Fibroblast of villous mesenchyme (primary cell): ENCODE measurements around the gene IGFL4. TPM values are rescaled to one million over a fixed set of nuclear protein-coding genes. Genes with fewer than 3 reads are reported as not detected.
A peak's percentile ranks its signal among the peaks of the same experiment; 100 is the strongest.

Experiments used
- DNase-seq: peaks from one replicate; pipeline ENCODE4 v3.0.0-alpha.2; 2010; ENCODE audit warnings: low read depth
- H3K4me3 ChIP-seq: 2 replicates; pipeline ENCODE4 v1.5.1; 2011; ENCODE audit warnings: low read depth, mild to moderate bottlenecking, low read length
- total RNA-seq: library from RNA; depleted of rRNA; stranded (reverse); fragments of >200 nt; gene quantifications from 2 replicates; pipeline ENCODE4 v1.2.3, GENCODE V29; 2012
- TF ChIP-seq, protein P1 (sequence below): IDR thresholded peaks from 2 replicates; pipeline ENCODE4 v1.5.1; 2012; ENCODE audit warnings: low read depth, mild to moderate bottlenecking, low read length; ENCODE audit not compliant: insufficient read depth

The IGFL4 gene
- total RNA-seq, 1 donor, result not detected

DNA sequence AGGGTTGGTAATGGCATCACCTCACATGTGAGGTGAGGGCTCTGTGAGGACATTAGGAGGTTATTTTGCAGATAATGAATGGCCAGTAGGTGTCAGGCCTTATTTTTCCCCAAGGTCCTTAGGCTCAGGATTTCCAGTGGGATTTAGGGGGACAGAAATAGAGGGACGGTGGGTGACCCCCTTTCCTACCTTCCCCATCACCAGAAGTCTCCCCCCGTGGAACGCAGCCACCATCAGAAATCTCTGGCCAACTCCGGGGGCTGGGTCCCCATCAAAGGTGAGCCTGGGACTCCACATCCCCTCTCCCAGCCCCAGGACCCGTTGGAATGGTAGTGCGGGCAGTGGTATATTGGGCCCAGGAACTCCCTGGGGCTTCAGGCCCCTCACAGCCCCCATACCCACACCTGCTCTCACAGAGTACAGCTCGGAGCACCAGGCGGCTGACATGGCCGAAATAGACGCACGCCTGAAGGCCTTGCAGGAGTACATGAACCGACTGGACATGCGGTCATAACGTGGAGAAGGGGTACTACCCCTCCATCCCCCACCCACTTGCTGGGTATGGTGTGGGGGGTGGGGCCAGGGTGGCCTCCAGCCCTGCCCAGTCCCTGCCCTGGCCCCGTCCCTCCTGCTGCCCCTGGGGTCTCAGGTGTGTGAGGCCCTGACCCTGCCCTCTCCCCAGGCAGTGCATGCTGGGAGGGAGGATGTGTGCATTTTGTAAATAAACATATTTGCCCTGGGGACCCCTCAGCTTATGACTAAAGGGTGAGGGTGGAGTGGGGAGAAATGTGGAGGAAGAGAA is 22.7 kb downstream of the IGFL4 start:
- no peak for DNase-seq
- no peak overlapping the region for H3K4me3 ChIP-seq
- TF ChIP-seq, protein P1, sequence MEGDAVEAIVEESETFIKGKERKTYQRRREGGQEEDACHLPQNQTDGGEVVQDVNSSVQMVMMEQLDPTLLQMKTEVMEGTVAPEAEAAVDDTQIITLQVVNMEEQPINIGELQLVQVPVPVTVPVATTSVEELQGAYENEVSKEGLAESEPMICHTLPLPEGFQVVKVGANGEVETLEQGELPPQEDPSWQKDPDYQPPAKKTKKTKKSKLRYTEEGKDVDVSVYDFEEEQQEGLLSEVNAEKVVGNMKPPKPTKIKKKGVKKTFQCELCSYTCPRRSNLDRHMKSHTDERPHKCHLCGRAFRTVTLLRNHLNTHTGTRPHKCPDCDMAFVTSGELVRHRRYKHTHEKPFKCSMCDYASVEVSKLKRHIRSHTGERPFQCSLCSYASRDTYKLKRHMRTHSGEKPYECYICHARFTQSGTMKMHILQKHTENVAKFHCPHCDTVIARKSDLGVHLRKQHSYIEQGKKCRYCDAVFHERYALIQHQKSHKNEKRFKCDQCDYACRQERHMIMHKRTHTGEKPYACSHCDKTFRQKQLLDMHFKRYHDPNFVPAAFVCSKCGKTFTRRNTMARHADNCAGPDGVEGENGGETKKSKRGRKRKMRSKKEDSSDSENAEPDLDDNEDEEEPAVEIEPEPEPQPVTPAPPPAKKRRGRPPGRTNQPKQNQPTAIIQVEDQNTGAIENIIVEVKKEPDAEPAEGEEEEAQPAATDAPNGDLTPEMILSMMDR, result no peak

DNA sequence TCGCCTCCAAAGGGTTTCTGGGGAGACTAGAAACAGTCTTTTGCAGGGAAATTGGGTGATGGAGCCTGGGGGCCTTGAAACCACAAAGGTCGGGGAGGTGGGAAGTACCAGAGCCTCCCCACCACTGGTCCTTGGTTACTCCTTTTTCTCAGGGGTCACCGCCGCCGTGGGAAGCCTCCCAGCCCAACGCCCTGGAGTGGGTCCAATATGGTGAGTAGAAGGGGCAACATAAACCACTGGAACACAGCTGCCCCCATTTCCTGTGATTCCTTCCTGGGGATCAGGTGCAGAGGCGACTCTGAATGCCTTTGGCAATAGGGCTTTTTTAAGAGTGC is 23.7 kb downstream of the IGFL4 start:
- DNase-seq, result no peak
- H3K4me3 ChIP-seq, result no peak overlapping the region
- TF ChIP-seq, protein P1, result peak; percentile 3

DNA sequence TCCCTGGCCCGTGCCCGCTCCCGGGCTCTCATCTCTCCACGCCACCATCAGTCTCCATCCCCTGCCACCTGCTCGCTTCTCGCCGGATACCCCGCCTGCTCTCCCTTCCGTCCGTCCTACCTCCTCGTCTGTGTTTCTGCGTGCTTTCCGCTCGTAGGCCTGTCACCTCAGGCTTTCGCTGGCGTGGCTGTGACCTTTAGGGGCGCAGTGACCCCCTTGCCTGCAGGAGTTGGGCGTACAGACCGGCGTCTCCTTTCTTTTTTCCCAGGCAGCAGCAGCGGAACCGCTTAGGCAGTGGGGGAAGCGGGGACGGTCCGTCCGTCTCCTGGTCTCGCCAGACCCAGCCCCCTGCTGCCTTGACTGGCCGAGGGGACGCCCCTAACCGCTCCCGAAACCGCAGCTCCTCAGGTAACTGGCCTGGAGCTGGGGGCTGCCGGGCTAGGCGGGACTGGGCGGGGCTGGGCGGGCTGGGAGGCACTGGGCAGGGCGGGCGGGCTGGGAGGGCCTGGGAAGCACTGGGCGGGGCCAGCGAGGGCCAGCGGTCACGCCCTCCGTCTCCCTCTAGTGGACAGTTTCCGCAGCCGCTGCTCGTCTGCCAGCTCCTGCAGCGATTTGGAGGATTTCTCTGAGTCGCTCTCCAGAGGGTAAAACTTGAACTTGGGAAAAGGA is 24.2 kb downstream of the IGFL4 start:
- TF ChIP-seq, protein P1, result peak; percentile 73
- H3K4me3 ChIP-seq, result peak overlapping the region; percentile 64
- peak; percentile 68 for DNase-seq

DNA sequence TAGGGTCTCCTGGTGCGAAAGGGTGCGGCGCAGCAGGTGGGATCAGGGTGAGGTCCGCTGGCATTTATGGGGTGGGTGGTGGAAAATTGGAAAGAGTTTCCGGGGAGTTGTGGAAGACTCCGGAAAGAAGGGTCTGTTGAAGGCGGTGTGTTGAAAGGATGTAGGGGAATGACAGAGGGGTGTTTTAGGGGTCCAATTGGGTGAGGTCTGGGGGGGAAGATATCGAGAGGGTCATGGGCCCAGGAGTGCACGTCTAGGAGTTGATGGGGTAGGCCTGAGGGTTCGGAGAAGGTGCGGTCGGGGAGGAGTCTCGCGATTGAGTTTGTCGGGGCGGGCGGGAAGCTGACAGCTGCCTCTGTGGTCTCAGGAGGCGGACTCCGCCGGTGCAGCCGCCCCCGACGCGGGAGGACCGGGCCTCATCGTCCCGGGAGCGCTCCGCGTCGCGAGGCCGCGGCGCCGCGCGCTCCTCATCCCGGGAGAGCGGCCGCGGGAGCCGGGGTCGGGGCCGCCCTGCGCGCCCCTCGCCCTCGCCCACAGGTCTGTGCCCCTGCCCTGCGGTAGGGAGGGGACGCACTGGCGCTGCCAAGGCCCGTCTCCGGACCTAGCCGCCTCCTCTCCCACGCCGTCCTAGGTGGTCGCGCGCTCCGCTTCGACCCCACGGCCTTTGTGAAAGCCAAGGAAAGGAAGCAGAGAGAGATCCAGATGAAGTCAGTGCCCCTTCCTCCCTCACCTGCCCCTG is 24.9 kb downstream of the IGFL4 start:
- DNase-seq, result no peak
- H3K4me3 ChIP-seq, result peak overlapping the region; percentile 64
- TF ChIP-seq, protein P1, result no peak

DNA sequence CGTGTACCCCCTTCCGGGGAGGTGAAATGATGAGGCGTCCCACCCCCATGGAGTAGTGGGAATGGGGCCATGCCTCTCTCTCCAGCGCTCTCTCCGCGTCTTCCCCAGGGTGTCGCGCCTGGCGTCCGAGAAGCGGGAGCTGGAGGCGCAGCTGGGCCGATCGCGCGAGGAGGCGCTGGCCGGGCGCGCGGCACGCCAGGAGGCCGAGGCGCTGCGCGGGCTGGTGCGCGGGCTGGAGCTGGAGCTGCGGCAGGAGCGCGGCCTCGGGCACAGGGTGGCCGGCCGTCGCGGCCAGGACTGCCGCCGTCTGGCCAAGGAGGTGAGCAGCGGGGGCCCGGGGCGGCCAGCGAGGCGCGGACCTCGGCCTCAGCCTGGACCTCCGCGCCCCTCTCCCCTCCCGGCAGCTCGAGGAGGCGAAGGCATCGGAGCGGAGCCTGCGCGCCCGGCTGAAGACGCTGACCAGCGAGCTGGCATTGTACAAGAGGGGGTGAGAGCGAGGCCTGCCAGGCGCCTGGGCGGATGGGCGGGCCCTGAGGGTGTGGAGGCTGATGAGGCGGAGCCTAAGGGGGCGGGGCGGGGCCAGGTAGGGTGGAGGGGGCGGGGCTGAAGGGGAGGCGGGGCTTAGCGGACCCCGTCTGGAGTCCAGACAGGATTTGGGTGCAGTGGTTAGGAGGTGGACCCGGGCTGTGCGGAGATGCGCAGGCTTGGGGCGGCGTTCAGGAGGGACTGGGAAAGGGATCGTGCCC is 25.7 kb downstream of the IGFL4 start:
- H3K4me3 ChIP-seq, result peak overlapping the region; percentile 18
- TF ChIP-seq, protein P1, result no peak
- DNase-seq, result peak; percentile 7

DNA sequence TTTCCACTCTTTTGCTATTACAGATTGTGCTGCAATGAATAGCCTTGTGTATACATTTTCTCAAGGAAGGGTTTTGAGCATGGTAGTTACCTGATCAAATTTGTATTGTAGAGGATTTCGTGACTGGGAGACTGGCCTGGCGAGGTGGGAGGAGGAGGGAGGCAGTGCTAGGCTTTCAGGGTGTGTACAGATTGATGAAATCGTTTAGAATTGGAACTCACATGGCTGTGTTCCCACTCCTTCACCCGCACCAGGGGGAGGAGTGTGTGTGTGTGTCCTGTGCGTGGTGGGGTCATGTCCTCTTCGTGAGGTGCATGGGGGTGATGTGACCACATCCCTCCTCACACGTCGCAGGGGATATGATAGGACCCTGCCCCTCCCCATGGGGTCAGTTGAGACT is 26.3 kb downstream of the IGFL4 start:
- TF ChIP-seq, protein P1, result no peak
- DNase-seq, result no peak
- H3K4me3 ChIP-seq, result peak overlapping the region; percentile 18
